ENCODE results near the gene SPATA18.
"Not testable (repeated sequence)": the region's sequence is repeated elsewhere in the genome, so short reads cannot be mapped to it uniquely, and the experiment has no call there.

Gene SPATA18

GRCh38 chr4:52106191-52106590 is 55.1 kb downstream of the SPATA18 start:
- no peak for DNase-seq (ENCODE audit: low read depth in 2 of 2)

GRCh38 chr4:52106660-52107059 is 55.6 kb downstream of the SPATA18 start:
- DNase-seq (ENCODE audit: low read depth in 2 of 2) = no peak

GRCh38 chr4:52107336-52107735 is 56.2 kb downstream of the SPATA18 start:
- DNase-seq (ENCODE audit: low read depth in 2 of 2) = no peak

GRCh38 chr4:52107745-52108144 is 56.6 kb downstream of the SPATA18 start:
- no peak for DNase-seq (ENCODE audit: low read depth in 2 of 2)

GRCh38 chr4:52110171-52110570 is 59.1 kb downstream of the SPATA18 start:
- no peak for DNase-seq (ENCODE audit: low read depth in 2 of 2)

GRCh38 chr4:52111995-52112394 is 60.9 kb downstream of the SPATA18 start:
- no peak for DNase-seq (ENCODE audit: low read depth in 2 of 2)

GRCh38 chr4:52112411-52112810 is 61.3 kb downstream of the SPATA18 start:
- no peak for DNase-seq (ENCODE audit: low read depth in 2 of 2)

GRCh38 chr4:52116641-52117040 is 65.5 kb downstream of the SPATA18 start:
- DNase-seq (ENCODE audit: low read depth in 2 of 2) = no peak

GRCh38 chr4:52126226-52126625 is 75.1 kb downstream of the SPATA18 start:
- DNase-seq (ENCODE audit: low read depth in 2 of 2) = no peak

- DNase-seq (ENCODE audit: low read depth in 2 of 2) = no peak
Measured at GRCh38 chr4:52126966-52127365, 75.9 kb downstream of the SPATA18 start.

- DNase-seq (ENCODE audit: low read depth in 2 of 2) = no peak
Measured at GRCh38 chr4:52135171-52135570, 84.1 kb downstream of the SPATA18 start.

- DNase-seq (ENCODE audit: low read depth in 2 of 2) = not testable (repeated sequence)
Measured at GRCh38 chr4:52137152-52137551, 86.0 kb downstream of the SPATA18 start.

- no peak for DNase-seq (ENCODE audit: low read depth in 2 of 2)
Measured at GRCh38 chr4:52142816-52143215, 91.7 kb downstream of the SPATA18 start.

- DNase-seq (ENCODE audit: low read depth in 2 of 2) = no peak
Measured at GRCh38 chr4:52143815-52144214, 92.7 kb downstream of the SPATA18 start.

- DNase-seq (ENCODE audit: low read depth in 2 of 2) = no peak
Measured at GRCh38 chr4:52144372-52144771, 93.3 kb downstream of the SPATA18 start.
